Right cardiac atrium (tissue), 5 donors: ENCODE results near the gene DNAJB12. TPM values are rescaled to one million over a fixed set of nuclear protein-coding genes. Genes with fewer than 3 reads are reported as not detected.

ENCODE experiments used
- ATAC-seq, 2 donors: fragments of 200-7000 bp; cut with Tn5 transposase; one replicate each; pipeline versions ENCODE4 v1.8.0 to v1.9.1; 2020; ENCODE audit warnings: moderate library complexity in 2 of 2, mild to moderate bottlenecking in 1 of 2
- DNase-seq, 3 donors: peaks; one replicate each; pipeline ENCODE4 v3.0.0-alpha.2; 2020
- H3K27ac ChIP-seq: one replicate; pipeline ENCODE4 v1.5.1; 2013; ENCODE audit warnings: mild to moderate bottlenecking, low read length, control low read depth, moderate library complexity
- H3K27me3 ChIP-seq: one replicate; pipeline ENCODE4 v1.6.1; 2013; ENCODE audit not compliant: control insufficient read depth, insufficient read depth
- H3K4me1 ChIP-seq: one replicate; pipeline ENCODE4 v1.6.1; 2013; ENCODE audit warnings: low read length; ENCODE audit not compliant: control insufficient read depth, insufficient read depth
- H3K4me3 ChIP-seq: one replicate; pipeline ENCODE4 v1.5.1; 2013; ENCODE audit warnings: low read length, control low read depth
- H3K9me3 ChIP-seq: one replicate; pipeline ENCODE4 v1.6.1; 2013; ENCODE audit warnings: low read length; ENCODE audit not compliant: control insufficient read depth
- WGBS: extraction: QIAGEN DNeasy Blood & Tissue Kit; methylation state at CpG from one replicate; pipeline ENCODE4 v1.1.7; 2013; 5-methylcytosine and 5-hydroxymethylcytosine counted together
- intact Hi-C, 4 donors: fragments of 100-400 bp; cut with DNase I; formaldehyde crosslinking; loops; one replicate each; pipeline versions ENCODE4 v1.11.0 to v1.14.0; 2022 to 2023
- polyA plus RNA-seq: library from polyadenylated mRNA; stranded (reverse); fragments of 200-250 nt; gene quantifications from one replicate; pipeline ENCODE4 v1.2.3, GENCODE V29; 2013
- total RNA-seq, 4 donors: library from RNA; stranded (reverse); fragmentation: NEBNext Ultra II Directional; extraction: Animal tissue kit (Norgen Biotek cat#: 25700); gene quantifications; one replicate each; pipeline ENCODE4 v1.2.1, GENCODE V29; 2021
- donor health status: healthy with polysubstance abuse.
- donor health status: DM: no; HTN: yes; CAD: no.
- donor health status: DM: no; HTN: no; CAD: no.
- donor health status: DM: no; HTN: yes; CAD: no; lungs with severe emphysema.
- donor health status: DM: yes; HTN: yes; CAD: no.

Gene DNAJB12
- total and polyA plus RNA-seq, 5 donors: 25.8 to 35.0 (median 29.8) TPM

GRCh38 chr10:72337722-72338121 is 17.0 kb downstream of the DNAJB12 start:
- Histone ChIP-seq H3K27me3 (no peaks in the 10 kb centered on the region), H3K4me3 (no peak overlapping the region), H3K27ac (no peak overlapping the region), H3K4me1 (peaks cover 30% of the 10 kb centered on the region), H3K9me3 (no peaks in the 10 kb centered on the region)
- ATAC-seq (no peak), DNase-seq (no peak)
- 86% methylated on average over 9 of the region's 9 CpGs for WGBS
- intact Hi-C loops: loop anchor here (5.0 to 10.0 kb wide), 8 partner anchors 63 to 373 kb away; partner anchors contain the start of genes ANAPC16 (in 1 of the 4), ASCC1 (in 1 of the 4), CHST3 (in 1 of the 4) and DDIT4 (in 1 of the 4)

GRCh38 chr10:72337039-72337629 is 17.6 kb downstream of the DNAJB12 start:
- Histone ChIP-seq H3K9me3 (no peaks in the 10 kb centered on the region), H3K4me3 (no peak overlapping the region), H3K27ac (peak overlapping the region; percentile 92), H3K27me3 (no peaks in the 10 kb centered on the region), H3K4me1 (peaks cover 30% of the 10 kb centered on the region)
- DNase-seq: peak; percentile 91 to 95 (median 93)
- WGBS: 31% methylated on average over 5 of the region's 5 CpGs
- peak; percentile 32 to 34 for ATAC-seq
- intact Hi-C loops: loop anchor here (5.0 to 10.0 kb wide), 8 partner anchors 62 to 372 kb away; partner anchors contain the start of genes ANAPC16 (in 1 of the 4), ASCC1 (in 1 of the 4), CHST3 (in 1 of the 4) and DDIT4 (in 1 of the 4)

- H3K9me3 ChIP-seq: no peaks in the 10 kb centered on the region
- WGBS: 66% methylated on average over 18 of the region's 18 CpGs
- peak overlapping the region; percentile 92 for H3K27ac ChIP-seq
- H3K4me3 ChIP-seq: no peak overlapping the region
- ATAC-seq: no peak
- H3K4me1 ChIP-seq: peaks cover 35% of the 10 kb centered on the region
- intact Hi-C loops: loop anchor here (5.0 to 10.0 kb wide), 8 partner anchors 62 to 372 kb away; partner anchors contain the start of genes ANAPC16 (in 1 of the 4), ASCC1 (in 1 of the 4), CHST3 (in 1 of the 4) and DDIT4 (in 1 of the 4)
- DNase-seq: peak in 2 of 3 donors; percentile 54 to 67
- no peaks in the 10 kb centered on the region for H3K27me3 ChIP-seq
These were observed 18.3 kb downstream of the DNAJB12 start for GRCh38 chr10:72336259-72337038.

GRCh38 chr10:72335394-72336258 is 19.1 kb downstream of the DNAJB12 start:
- peaks cover 41% of the 10 kb centered on the region for H3K4me1 ChIP-seq
- peak overlapping the region; percentile 92 for H3K27ac ChIP-seq
- intact Hi-C loops: loop anchor here (5.0 to 10.0 kb wide), 8 partner anchors 61 to 371 kb away; partner anchors contain the start of genes ANAPC16 (in 1 of the 4), ASCC1 (in 1 of the 4), CHST3 (in 1 of the 4) and DDIT4 (in 1 of the 4)
- H3K9me3 ChIP-seq: no peaks in the 10 kb centered on the region
- no peaks in the 10 kb centered on the region for H3K27me3 ChIP-seq
- ATAC-seq (peak; percentile 54 to 55), DNase-seq (peak; percentile 81 to 91 (median 89))
- WGBS: 39% methylated on average over 20 of the region's 20 CpGs
- no peak overlapping the region for H3K4me3 ChIP-seq

GRCh38 chr10:72334825-72335393 is 19.8 kb downstream of the DNAJB12 start:
- 12% methylated on average over 16 of the region's 16 CpGs for WGBS
- peaks cover 41% of the 10 kb centered on the region for H3K4me1 ChIP-seq
- peak overlapping the region; percentile 92 for H3K27ac ChIP-seq

GRCh38 chr10:72334196-72334824 is 20.4 kb downstream of the DNAJB12 start:
- peaks cover 41% of the 10 kb centered on the region for H3K4me1 ChIP-seq
- no peaks in the 10 kb centered on the region for H3K27me3 ChIP-seq
- DNase-seq (peak in 2 of 3 donors; percentile 71 to 81), ATAC-seq (peak in 1 of 2 donors; percentile 1)
- intact Hi-C loops: loop anchor here in 3 of 4 donors (10.0 kb wide), 6 partner anchors 60 to 370 kb away; partner anchors contain the start of genes ANAPC16 (in 1 of the 3), ASCC1 (in 1 of the 3), CHST3 (in 1 of the 3) and DDIT4 (in 1 of the 3)
- 45% methylated on average over 17 of the region's 17 CpGs for WGBS
- H3K4me3 ChIP-seq: no peak overlapping the region
- H3K27ac ChIP-seq: peak overlapping the region; percentile 92
- no peaks in the 10 kb centered on the region for H3K9me3 ChIP-seq

More at GRCh38 chr10:72334825-72335393, 19.8 kb downstream of the DNAJB12 start:
- intact Hi-C loops: loop anchor here (5.0 to 10.0 kb wide), 8 partner anchors 60 to 370 kb away; partner anchors contain the start of genes ANAPC16 (in 1 of the 4), ASCC1 (in 1 of the 4), CHST3 (in 1 of the 4) and DDIT4 (in 1 of the 4)
- Histone ChIP-seq H3K27me3 (no peaks in the 10 kb centered on the region), H3K4me3 (no peak overlapping the region), H3K9me3 (no peaks in the 10 kb centered on the region)
- DNase-seq (peak; percentile 91 to 96 (median 91)), ATAC-seq (peak; percentile 65 to 76)

GRCh38 chr10:72333112-72334015 is 21.4 kb downstream of the DNAJB12 start:
- Histone ChIP-seq H3K27ac (peak overlapping the region; percentile 64), H3K4me3 (no peak overlapping the region), H3K4me1 (peaks cover 41% of the 10 kb centered on the region), H3K9me3 (no peaks in the 10 kb centered on the region), H3K27me3 (no peaks in the 10 kb centered on the region)
- intact Hi-C loops: loop anchor here in 3 of 4 donors (10.0 kb wide), 6 partner anchors 59 to 369 kb away; partner anchors contain the start of genes ANAPC16 (in 1 of the 3), ASCC1 (in 1 of the 3), CHST3 (in 1 of the 3) and DDIT4 (in 1 of the 3)
- DNase-seq (peak in 2 of 3 donors; percentile 47 to 65), ATAC-seq (no peak)
- 71% methylated on average over 19 of the region's 19 CpGs for WGBS

GRCh38 chr10:72332423-72333111 is 22.2 kb downstream of the DNAJB12 start:
- DNase-seq (peak in 1 of 3 donors; percentile 70), ATAC-seq (no peak)
- no peaks in the 10 kb centered on the region for H3K27me3 ChIP-seq
- peaks cover 45% of the 10 kb centered on the region for H3K4me1 ChIP-seq
- H3K27ac ChIP-seq: peak overlapping the region; percentile 61
- no peak overlapping the region for H3K4me3 ChIP-seq
- intact Hi-C loops: loop anchor here in 3 of 4 donors (10.0 kb wide), 6 partner anchors 58 to 368 kb away; partner anchors contain the start of genes ANAPC16 (in 1 of the 3), ASCC1 (in 1 of the 3), CHST3 (in 1 of the 3) and DDIT4 (in 1 of the 3)
- no peaks in the 10 kb centered on the region for H3K9me3 ChIP-seq
- WGBS: 46% methylated on average over 12 of the region's 12 CpGs
